ENCODE measurements around the gene CDX1.

GRCh38 chr5:150120062-150120441 is 46.5 kb upstream of the CDX1 start:
- TF ChIP-seq TAF1 (IDR thresholded peaks at IDR 0.05; ENCODE audit: low read depth, low read length) (no peak), POLR2AphosphoS5 (IDR thresholded peaks at IDR 0.05; ENCODE audit: low read depth, low read length) (no peak), CTCF (IDR thresholded peaks at IDR 0.05; ENCODE audit: control extremely low read depth in 1 of 3, insufficient read depth in 1 of 3, low read depth in 1 of 3, low read length in 3 of 3) (no peak), ATF3 (IDR thresholded peaks at IDR 0.05; ENCODE audit: insufficient read depth, low read depth, low read length) (no peak), RAD21 (IDR thresholded peaks at IDR 0.05 in 1 of 2, conservative IDR thresholded peaks at IDR 0.05 in 1 of 2; ENCODE audit: low read depth in 2 of 2, low read length in 2 of 2) (no peak)

Measured in H1 (cell line).